ENCODE measurements around the gene MAJIN. TPM values are rescaled to one million over a fixed set of nuclear protein-coding genes. Genes with fewer than 3 reads are reported as not detected.
A peak's percentile ranks its signal among the peaks of the same experiment; 100 is the strongest.

MAJIN gene
- total RNA-seq, 4 donors from 2014 or later = not detected

DNA sequence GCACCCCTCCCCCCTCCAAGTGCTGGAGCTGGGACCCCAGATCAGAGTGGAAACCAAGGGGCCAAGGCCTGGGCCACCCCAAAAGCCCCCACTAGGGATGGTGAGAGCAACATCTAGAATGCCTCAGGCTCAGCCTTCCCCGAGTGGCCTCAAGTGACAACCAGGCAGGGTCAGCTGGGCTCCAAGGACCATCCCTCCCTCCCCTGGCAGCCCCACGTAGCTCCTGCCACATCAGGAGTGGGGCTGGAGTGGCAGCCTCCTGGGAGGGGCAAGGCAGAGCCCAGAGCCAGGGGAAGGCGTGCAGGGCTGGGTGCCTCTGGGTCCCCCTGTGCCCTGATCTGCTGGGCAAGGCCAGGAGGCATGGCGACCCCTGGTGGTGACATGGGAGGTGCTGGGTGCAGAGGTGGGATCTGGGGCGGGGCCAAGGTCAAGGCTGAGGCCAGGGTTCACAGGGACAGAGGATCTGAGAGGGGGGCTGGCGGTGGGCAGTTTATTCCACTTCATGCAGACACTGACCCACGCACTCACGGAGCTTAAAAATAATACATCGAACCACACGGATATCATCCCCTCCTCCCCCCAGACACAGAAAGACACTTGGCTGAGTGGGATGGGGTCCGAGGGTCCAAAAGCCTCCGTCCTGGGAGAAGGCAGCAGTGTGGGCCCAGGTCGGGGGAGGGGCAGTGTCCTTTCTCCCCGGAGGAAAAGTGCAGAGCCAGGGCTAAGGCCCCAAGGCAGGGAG, 77.7 kb downstream of the MAJIN start:
- WGBS, 2 donors = 35 to 48% methylated on average over 3 to 4 of the region's 14 CpGs
- Histone ChIP-seq H3K9me3 (no peaks in the 10 kb centered on the region), H3K36me3 (peaks cover 15 to 48% (median 15%) of the 10 kb centered on the region in 3 donors), H3K27ac (no peak overlapping the region), H3K4me1 (peaks cover 0 to 14% (median 0%) of the 10 kb centered on the region in 3 donors), H3K4me3 (no peak overlapping the region), H3K27me3 (no peaks in the 10 kb centered on the region)
- DNase-seq = no peak
- TF ChIP-seq, protein P1, sequence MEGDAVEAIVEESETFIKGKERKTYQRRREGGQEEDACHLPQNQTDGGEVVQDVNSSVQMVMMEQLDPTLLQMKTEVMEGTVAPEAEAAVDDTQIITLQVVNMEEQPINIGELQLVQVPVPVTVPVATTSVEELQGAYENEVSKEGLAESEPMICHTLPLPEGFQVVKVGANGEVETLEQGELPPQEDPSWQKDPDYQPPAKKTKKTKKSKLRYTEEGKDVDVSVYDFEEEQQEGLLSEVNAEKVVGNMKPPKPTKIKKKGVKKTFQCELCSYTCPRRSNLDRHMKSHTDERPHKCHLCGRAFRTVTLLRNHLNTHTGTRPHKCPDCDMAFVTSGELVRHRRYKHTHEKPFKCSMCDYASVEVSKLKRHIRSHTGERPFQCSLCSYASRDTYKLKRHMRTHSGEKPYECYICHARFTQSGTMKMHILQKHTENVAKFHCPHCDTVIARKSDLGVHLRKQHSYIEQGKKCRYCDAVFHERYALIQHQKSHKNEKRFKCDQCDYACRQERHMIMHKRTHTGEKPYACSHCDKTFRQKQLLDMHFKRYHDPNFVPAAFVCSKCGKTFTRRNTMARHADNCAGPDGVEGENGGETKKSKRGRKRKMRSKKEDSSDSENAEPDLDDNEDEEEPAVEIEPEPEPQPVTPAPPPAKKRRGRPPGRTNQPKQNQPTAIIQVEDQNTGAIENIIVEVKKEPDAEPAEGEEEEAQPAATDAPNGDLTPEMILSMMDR (IDR thresholded peaks at IDR 0.05) = peak; percentile 85 to 93 (median 86)
- TF ChIP-seq POLR2A (IDR thresholded peaks at IDR 0.05) = no peak
- intact Hi-C loops (cut with DNase I) = loop anchor here (5.0 kb wide), 1 partner anchor 47 kb away; no protein-coding TSS in a partner anchor

DNA sequence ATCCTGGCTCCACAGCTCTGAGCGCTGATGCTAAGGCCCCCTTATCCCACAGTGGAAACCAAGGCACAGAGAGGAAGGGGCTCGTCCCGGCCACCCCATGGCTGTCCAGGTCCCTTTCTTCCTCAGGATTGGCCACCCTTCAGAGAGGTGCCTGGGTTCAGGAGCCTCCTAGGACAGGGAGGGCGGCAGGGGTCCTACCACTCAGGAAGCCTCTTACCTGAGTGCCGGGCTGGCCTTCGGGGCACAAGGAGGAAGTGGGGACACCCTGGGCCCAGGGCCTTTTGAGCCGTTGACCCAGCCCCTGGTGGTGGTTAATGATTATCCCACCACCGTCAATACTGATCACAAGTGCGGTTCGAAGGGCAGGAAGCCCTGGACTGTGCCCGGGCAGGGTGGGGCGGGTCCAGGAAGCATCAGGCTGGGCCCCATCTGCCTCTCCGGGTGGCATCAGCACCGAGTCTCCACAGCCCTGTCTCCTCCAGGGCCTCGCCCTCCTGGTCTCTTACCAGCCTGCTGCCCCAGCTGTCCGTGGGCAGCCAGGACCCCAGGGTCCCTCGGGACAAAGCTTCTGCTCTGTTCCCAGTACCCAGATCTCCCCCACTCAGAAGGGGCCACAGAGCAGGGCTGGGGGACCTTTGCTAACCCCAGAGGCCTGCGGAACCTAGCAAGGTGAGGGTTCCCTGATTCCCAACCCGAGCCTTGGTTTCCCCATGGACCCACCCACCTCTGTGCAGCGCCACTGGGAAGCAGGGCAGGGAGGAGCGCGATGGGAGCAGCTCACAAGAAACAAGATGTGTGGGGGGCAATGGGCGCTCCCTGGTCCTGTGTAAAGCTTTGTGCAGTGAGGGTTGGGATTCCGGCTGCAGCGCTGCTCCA, 78.5 kb downstream of the MAJIN start:
- no peak overlapping the region for H3K4me3 ChIP-seq
- intact Hi-C loops (cut with DNase I) = loop anchor here (5.0 kb wide), 1 partner anchor 46 kb away; no protein-coding TSS in a partner anchor
- DNase-seq = no peak
- WGBS, 2 donors = 83 to 95% methylated on average over 2 to 3 of the region's 25 CpGs
- no peaks in the 10 kb centered on the region for H3K9me3 ChIP-seq
- no peaks in the 10 kb centered on the region for H3K27me3 ChIP-seq
- peaks cover 0 to 20% (median 0%) of the 10 kb centered on the region in 3 donors for H3K4me1 ChIP-seq
- TF ChIP-seq POLR2A (IDR thresholded peaks at IDR 0.05) = no peak
- TF ChIP-seq, protein P1 (IDR thresholded peaks at IDR 0.05) = no peak
- H3K27ac ChIP-seq = no peak overlapping the region
- peaks cover 10 to 40% (median 11%) of the 10 kb centered on the region in 3 donors for H3K36me3 ChIP-seq

DNA sequence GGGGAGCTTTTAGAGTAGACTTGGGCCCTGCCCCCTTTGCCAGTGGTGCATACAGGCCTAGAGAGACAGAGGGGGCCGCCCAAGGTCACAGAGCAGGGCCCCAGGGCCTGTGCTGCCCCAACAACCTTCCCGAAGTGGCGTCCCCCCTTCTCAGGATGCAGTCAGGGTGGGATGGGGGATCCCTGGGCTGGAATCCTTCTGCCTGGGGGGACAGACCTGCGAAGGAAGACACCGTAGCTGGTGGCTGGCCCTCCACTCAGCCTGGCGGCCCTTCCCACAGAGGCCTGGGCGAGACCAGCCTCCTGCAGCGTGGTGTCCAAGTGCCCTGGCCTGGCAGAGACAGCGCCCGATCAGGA, 79.1 kb downstream of the MAJIN start:
- H3K27me3 ChIP-seq = no peaks in the 10 kb centered on the region
- H3K4me1 ChIP-seq = peaks cover under 1 to 26% (median 5%) of the 10 kb centered on the region in 3 donors
- DNase-seq = no peak
- TF ChIP-seq, protein P1 (IDR thresholded peaks at IDR 0.05) = no peak
- no peak for TF ChIP-seq POLR2A (IDR thresholded peaks at IDR 0.05)
- no peak overlapping the region for H3K4me3 ChIP-seq
- H3K27ac ChIP-seq = no peak overlapping the region
- whole genome bisulfite sequencing, 2 donors = 57 to 100% methylated on average over 1 to 2 of the region's 10 CpGs
- H3K9me3 ChIP-seq = no peaks in the 10 kb centered on the region
- H3K36me3 ChIP-seq = peaks cover 5 to 34% (median 10%) of the 10 kb centered on the region in 3 donors
- intact Hi-C loops (cut with DNase I) = loop anchor here (5.0 kb wide), 1 partner anchor 46 kb away; no protein-coding TSS in a partner anchor

DNA sequence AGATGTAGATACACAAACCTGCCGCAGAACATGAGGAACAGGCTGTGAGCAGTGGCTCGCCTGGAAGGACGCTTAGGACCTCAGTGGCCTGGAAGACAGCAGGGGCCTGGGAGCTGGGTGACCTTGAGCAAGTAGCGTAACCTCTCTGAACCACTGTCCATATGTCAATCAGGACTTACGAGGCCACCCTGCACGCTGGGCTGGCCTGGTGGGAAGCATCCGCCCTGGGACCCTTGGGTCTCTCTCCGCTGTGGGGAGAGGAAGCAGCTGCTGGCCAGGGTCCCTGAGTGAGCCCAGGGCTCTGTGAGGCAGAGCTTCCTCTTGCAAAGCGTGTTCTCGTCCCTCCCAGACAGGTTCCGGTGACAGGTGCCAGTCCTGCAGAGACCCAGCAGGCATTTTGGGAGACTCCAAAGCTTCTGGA, 79.5 kb downstream of the MAJIN start:
- H3K4me3 ChIP-seq = no peak overlapping the region
- DNase-seq = no peak
- H3K27ac ChIP-seq = no peak overlapping the region
- H3K9me3 ChIP-seq = no peaks in the 10 kb centered on the region
- H3K27me3 ChIP-seq = no peaks in the 10 kb centered on the region
- TF ChIP-seq, protein P1 (IDR thresholded peaks at IDR 0.05) = no peak
- no peak for TF ChIP-seq POLR2A (IDR thresholded peaks at IDR 0.05)
- intact Hi-C loops (cut with DNase I) = loop anchor here (5.0 kb wide), 1 partner anchor 45 kb away; no protein-coding TSS in a partner anchor
- WGBS, 2 donors = 72 to 79% methylated on average over 6 to 8 of the region's 11 CpGs
- H3K36me3 ChIP-seq = peaks cover under 1 to 30% (median 10%) of the 10 kb centered on the region in 3 donors
- H3K4me1 ChIP-seq = peaks cover 4 to 30% (median 9%) of the 10 kb centered on the region in 3 donors

All from esophagus squamous epithelium (tissue), 5 donors.